PC-3 (cell line): ENCODE results near the gene CBX2.

Experiments
- EZH2phosphoT487 ChIP-seq: fragments of 300-600 bp; sonication (generic); IDR thresholded peaks from 2 replicates; pipeline ENCODE4 v1.6.1; 2018; ENCODE audit warnings: mild to moderate bottlenecking, antibody characterized with exemption, low read length, borderline replicate concordance
- TF ChIP-seq, protein P1 (sequence below): fragments of 300-600 bp; sonication (generic); conservative IDR thresholded peaks from 2 replicates; pipeline ENCODE4 v1.5.1; 2017; ENCODE audit warnings: antibody characterized with exemption, low read depth, mild to moderate bottlenecking, low read length

DNA sequence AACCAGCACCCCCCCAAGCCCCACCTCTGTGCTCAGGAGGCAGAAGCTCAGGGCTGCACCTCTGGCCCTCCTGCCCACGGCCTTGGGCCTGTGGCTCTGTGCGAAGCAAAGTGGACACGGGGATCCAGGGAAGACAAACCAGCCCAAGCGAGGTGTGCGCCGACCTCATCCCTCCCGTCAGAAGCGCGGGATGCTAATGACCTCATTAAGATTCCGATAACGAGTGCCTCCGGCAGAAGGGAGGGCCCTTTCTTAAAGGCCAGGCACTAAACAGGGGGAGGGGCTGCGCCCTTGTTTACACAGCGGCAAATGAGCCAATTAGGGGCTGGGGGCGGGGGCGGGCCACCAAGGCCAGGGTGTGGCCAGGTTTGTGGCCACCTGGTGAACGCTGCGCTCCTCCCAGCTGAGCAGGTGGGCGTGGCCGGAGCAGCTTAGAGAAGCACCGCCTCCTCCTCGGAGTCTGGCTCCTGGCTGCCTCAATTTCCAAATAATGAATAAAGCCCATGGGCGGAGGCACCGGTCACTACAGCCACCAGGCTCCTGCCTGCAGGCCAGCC is 58.1 kb downstream of the CBX2 start:
- TF ChIP-seq, protein P1, sequence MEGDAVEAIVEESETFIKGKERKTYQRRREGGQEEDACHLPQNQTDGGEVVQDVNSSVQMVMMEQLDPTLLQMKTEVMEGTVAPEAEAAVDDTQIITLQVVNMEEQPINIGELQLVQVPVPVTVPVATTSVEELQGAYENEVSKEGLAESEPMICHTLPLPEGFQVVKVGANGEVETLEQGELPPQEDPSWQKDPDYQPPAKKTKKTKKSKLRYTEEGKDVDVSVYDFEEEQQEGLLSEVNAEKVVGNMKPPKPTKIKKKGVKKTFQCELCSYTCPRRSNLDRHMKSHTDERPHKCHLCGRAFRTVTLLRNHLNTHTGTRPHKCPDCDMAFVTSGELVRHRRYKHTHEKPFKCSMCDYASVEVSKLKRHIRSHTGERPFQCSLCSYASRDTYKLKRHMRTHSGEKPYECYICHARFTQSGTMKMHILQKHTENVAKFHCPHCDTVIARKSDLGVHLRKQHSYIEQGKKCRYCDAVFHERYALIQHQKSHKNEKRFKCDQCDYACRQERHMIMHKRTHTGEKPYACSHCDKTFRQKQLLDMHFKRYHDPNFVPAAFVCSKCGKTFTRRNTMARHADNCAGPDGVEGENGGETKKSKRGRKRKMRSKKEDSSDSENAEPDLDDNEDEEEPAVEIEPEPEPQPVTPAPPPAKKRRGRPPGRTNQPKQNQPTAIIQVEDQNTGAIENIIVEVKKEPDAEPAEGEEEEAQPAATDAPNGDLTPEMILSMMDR = no peak
- TF ChIP-seq EZH2phosphoT487 = no peak
